ENCODE results near the gene MYO1C.
"Not testable (repeated sequence)": the region's sequence is repeated elsewhere in the genome, so short reads cannot be mapped to it uniquely, and the experiment has no call there.

Gene MYO1C

GRCh38 chr17:1464186-1464585, 28.3 kb downstream of the MYO1C start:
- DNase-seq (ENCODE audit: low spot score): no peak

- no peak for DNase-seq (ENCODE audit: low spot score)
These were observed 30.0 kb downstream of the MYO1C start for GRCh38 chr17:1462164-1463112.

- DNase-seq (ENCODE audit: low spot score): no peak
These were observed 31.1 kb downstream of the MYO1C start for GRCh38 chr17:1461198-1461944.

GRCh38 chr17:1460233-1460632, 32.3 kb downstream of the MYO1C start:
- peak; percentile 75 for DNase-seq (ENCODE audit: low spot score)

GRCh38 chr17:1455797-1456599, 36.5 kb downstream of the MYO1C start, which contains the start of gene CRK:
Gene CRK (minus strand): TSS chr17:1456232. CDS start chr17:1456117, 115 bp downstream.
- peak; percentile 90 for DNase-seq (ENCODE audit: low spot score)

GRCh38 chr17:1455291-1455796, 37.1 kb downstream of the MYO1C start:
- peak; percentile 73 for DNase-seq (ENCODE audit: low spot score)

- no peak for DNase-seq (ENCODE audit: low spot score)
These were observed 37.9 kb downstream of the MYO1C start for GRCh38 chr17:1454541-1454940.

GRCh38 chr17:1453694-1454093, 38.8 kb downstream of the MYO1C start:
- not testable (repeated sequence) for DNase-seq (ENCODE audit: low spot score)

GRCh38 chr17:1452836-1453235, 39.6 kb downstream of the MYO1C start:
- DNase-seq (ENCODE audit: low spot score): no peak

GRCh38 chr17:1450261-1450660, 42.2 kb downstream of the MYO1C start:
- not testable (repeated sequence) for DNase-seq (ENCODE audit: low spot score)

- DNase-seq (ENCODE audit: low spot score): no peak
These were observed 43.0 kb downstream of the MYO1C start for GRCh38 chr17:1449412-1449967.

- no peak for DNase-seq (ENCODE audit: low spot score)
These were observed 45.4 kb downstream of the MYO1C start for GRCh38 chr17:1447052-1447451.

GRCh38 chr17:1446201-1446600, 46.3 kb downstream of the MYO1C start:
- DNase-seq (ENCODE audit: low spot score): no peak

GRCh38 chr17:1445695-1446094, 46.8 kb downstream of the MYO1C start:
- not testable (repeated sequence) for DNase-seq (ENCODE audit: low spot score)

- DNase-seq (ENCODE audit: low spot score): not testable (repeated sequence)
These were observed 49.8 kb downstream of the MYO1C start for GRCh38 chr17:1442721-1443120.

GRCh38 chr17:1442187-1442586, 50.3 kb downstream of the MYO1C start:
- DNase-seq (ENCODE audit: low spot score): no peak

GRCh38 chr17:1440921-1441320, 51.6 kb downstream of the MYO1C start:
- DNase-seq (ENCODE audit: low spot score): no peak

- DNase-seq (ENCODE audit: low spot score): no peak
These were observed 53.8 kb downstream of the MYO1C start for GRCh38 chr17:1438593-1439083.

GRCh38 chr17:1435326-1435725, 57.2 kb downstream of the MYO1C start:
- no peak for DNase-seq (ENCODE audit: low spot score)

GRCh38 chr17:1434150-1434549, 58.3 kb downstream of the MYO1C start:
- DNase-seq (ENCODE audit: low spot score): no peak

- DNase-seq (ENCODE audit: low spot score): no peak
These were observed 60.8 kb downstream of the MYO1C start for GRCh38 chr17:1431631-1432104.
